Kidney epithelial cell (primary cell): ENCODE data around the gene ADORA3. TPM values are rescaled to one million over a fixed set of nuclear protein-coding genes. Genes with fewer than 3 reads are reported as not detected.

Source experiments
- DNase-seq: peaks from one replicate; pipeline ENCODE4 v3.0.0-alpha.2; 2010; ENCODE audit warnings: low read depth
- H3K27me3 ChIP-seq: 2 replicates; pipeline ENCODE4 v1.6.0; 2011; ENCODE audit warnings: low read length; ENCODE audit not compliant: control insufficient read depth, insufficient read depth
- H3K36me3 ChIP-seq: 2 replicates; pipeline ENCODE4 v1.5.1; 2011; ENCODE audit warnings: low read length; ENCODE audit not compliant: control insufficient read depth, insufficient read depth
- H3K4me3 ChIP-seq: 2 replicates; pipeline ENCODE4 v1.5.1; 2011; ENCODE audit warnings: low read depth, mild to moderate bottlenecking, control low read depth, low read length
- total RNA-seq: library from RNA; depleted of rRNA; stranded (reverse); fragments of >200 nt; gene quantifications from 2 replicates; pipeline ENCODE4 v1.2.3, GENCODE V29; 2015
- TF ChIP-seq, protein P1 (sequence below): IDR thresholded peaks from 2 replicates; pipeline ENCODE4 v1.5.1; 2011; ENCODE audit warnings: mild to moderate bottlenecking, moderate library complexity, low read length, control low read depth, inconsistent platforms; ENCODE audit not compliant: insufficient read depth, poor library complexity, severe bottlenecking

The ADORA3 gene
- total RNA-seq, 1 donor from 2014 or later = not detected

DNA sequence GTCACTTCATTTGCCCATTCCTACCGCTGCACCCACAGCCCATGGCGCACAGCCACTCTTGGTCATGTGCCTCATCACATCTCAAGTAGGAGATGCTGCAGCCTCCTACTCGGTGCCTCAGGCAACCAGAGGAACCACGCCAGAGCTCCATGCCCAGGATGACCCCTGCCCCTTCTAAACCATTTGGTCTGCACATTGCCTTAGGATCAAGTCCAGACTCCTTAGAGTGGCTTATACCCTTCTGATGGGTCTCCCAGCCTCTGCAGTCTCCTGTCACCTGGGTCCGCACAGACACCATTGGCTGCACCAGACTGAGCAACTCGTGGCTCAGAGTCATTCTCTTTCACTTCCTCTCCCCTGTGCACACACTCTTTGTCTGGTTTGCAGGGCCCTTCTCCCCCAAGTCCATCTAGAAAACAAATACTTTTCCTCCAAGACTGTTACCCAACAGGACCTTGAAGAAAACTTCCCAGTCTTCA is 2.2 kb upstream of the ADORA3 start:
- no peaks in the 10 kb centered on the region for H3K36me3 ChIP-seq
- TF ChIP-seq, protein P1, sequence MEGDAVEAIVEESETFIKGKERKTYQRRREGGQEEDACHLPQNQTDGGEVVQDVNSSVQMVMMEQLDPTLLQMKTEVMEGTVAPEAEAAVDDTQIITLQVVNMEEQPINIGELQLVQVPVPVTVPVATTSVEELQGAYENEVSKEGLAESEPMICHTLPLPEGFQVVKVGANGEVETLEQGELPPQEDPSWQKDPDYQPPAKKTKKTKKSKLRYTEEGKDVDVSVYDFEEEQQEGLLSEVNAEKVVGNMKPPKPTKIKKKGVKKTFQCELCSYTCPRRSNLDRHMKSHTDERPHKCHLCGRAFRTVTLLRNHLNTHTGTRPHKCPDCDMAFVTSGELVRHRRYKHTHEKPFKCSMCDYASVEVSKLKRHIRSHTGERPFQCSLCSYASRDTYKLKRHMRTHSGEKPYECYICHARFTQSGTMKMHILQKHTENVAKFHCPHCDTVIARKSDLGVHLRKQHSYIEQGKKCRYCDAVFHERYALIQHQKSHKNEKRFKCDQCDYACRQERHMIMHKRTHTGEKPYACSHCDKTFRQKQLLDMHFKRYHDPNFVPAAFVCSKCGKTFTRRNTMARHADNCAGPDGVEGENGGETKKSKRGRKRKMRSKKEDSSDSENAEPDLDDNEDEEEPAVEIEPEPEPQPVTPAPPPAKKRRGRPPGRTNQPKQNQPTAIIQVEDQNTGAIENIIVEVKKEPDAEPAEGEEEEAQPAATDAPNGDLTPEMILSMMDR = no peak
- no peaks in the 10 kb centered on the region for H3K27me3 ChIP-seq
- no peak for DNase-seq
- no peak overlapping the region for H3K4me3 ChIP-seq

DNA sequence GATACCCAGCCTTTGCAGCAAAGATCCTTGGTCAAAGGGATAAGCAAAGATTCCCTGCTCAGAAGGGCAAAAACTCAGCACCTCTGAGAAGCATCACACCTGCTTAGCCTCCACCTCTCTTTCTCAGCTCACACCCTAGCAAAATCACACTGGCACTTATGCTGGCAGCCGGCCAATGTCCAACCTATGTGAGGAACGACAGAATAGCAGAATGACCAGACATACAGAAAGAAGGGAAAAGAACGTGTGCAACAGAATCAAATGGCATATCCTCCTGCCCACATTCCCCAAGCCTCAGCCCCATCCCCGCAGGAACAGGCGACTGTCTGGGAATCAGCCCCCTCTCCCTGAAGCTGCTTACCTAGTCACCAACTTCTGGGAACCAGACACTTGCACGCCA is 664 bp upstream of the ADORA3 start:
- no peak for DNase-seq
- TF ChIP-seq, protein P1 = no peak
- Histone ChIP-seq H3K4me3 (no peak overlapping the region), H3K36me3 (no peaks in the 10 kb centered on the region), H3K27me3 (peaks cover 2% of the 10 kb centered on the region)

DNA sequence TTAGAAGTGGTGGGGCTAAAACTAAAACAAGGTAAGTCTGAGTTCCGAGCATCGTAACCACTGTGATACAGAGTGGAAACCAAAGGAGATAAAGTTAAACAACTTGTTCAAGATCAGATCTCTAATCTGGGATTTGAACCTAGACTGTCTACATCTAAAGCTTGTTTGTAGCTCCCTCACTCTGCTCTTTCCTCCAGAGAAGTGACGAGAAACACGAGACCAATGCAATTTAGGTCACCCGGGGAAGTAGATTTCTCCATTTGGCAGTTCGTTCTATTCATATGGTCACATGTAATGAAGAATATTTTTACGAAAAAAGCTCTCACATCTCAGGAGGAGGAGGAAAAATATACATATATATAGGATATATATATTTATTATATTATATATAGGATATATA is 1.8 kb downstream of the ADORA3 start:
- Histone ChIP-seq H3K36me3 (no peaks in the 10 kb centered on the region), H3K4me3 (no peak overlapping the region), H3K27me3 (peaks cover 2% of the 10 kb centered on the region)
- DNase-seq = no peak
- TF ChIP-seq, protein P1 = no peak

DNA sequence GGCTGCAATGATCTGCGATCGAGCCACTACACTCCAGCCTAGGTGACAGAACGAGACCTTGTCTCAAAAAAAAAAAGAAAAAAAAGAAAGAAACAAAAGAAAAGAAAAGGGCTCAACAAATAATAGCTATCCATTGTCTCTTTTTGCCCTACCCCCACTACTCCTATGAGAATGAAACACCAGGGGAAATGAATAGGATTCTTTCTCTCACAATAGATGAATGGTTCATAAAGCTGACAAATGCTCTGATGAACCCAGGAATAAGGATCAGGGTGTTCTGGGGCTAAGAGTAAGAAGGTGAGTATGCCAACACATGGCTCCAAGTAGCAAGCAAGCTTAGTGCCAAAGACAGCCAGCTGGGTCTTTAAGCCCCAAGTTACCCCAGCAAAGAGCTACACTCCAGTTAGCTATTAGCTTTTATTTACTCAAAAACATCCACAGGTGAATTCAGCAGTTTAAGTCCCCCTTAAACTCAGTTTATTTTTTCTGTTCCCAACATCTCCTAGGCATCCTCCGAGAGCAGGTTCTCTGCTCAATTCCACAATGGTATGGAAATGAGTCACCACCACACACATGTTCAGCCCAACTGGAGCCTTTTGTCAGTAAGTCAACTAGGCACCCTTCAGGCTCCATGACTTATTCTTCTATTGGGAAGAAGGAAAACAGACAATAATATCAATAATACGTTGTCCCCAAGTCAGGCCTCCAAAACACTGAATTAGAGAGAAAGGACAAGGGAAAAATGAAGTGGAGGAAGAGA is 4.2 kb downstream of the ADORA3 start:
- H3K4me3 ChIP-seq = no peak overlapping the region
- H3K27me3 ChIP-seq = peaks cover 2% of the 10 kb centered on the region
- TF ChIP-seq, protein P1 = no peak
- no peak for DNase-seq
- no peaks in the 10 kb centered on the region for H3K36me3 ChIP-seq

DNA sequence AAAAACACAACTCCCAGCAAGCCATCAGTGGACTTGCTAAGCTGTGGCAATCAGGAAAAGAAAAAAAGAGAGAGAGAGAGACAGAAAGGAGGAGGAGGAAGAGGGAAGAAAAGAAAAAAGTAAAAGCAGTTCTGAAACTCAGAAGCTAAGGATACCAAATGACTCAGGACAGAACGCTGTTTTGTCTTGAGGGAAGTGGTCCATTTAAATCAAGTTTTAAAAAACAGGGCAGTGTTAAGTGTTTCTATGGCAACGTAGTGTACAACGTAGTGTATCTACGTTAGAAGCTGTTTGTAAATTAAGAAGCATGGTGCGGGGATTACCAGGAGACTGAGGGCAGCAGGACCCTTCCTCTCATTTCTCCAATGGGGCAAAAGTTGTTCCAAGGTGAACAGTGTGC is 5.8 kb downstream of the ADORA3 start:
- H3K4me3 ChIP-seq = no peak overlapping the region
- H3K36me3 ChIP-seq = no peaks in the 10 kb centered on the region
- no peak for DNase-seq
- H3K27me3 ChIP-seq = peaks cover 2% of the 10 kb centered on the region
- TF ChIP-seq, protein P1 = no peak

DNA sequence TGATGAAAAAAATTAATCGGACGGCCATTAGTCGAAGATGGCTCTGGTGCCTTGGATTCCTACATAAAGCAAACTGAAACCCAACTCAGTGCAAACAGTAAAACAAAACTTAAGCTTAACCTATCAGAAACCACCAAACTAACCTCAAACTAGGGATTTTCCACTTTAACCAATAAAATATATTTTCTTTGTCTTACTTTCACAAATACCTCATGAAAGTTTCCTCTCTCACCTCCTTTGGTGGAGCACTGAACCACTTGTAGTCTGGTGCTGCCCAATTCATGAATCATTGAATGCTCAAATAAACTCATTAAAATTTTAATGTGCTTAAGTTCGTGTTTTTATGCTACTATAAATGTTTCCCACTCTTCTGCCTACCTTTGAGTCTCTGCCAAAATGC is 7.0 kb downstream of the ADORA3 start:
- H3K27me3 ChIP-seq = peaks cover 2% of the 10 kb centered on the region

More for the DNA sequence above, 7.0 kb downstream of the ADORA3 start:
- TF ChIP-seq, protein P1 = no peak
- Histone ChIP-seq H3K4me3 (no peak overlapping the region), H3K36me3 (no peaks in the 10 kb centered on the region)
- DNase-seq = no peak
